HG03066 (cell line): ENCODE results near the gene PLEKHF1.
A peak's percentile ranks its signal among the peaks of the same experiment; 100 is the strongest.
"Not testable (repeated sequence)": the region's sequence is repeated elsewhere in the genome, so short reads cannot be mapped to it uniquely, and the experiment has no call there.

Experiments
- ATAC-seq: cut with Tn5 transposase; IDR thresholded peaks from one replicate; pipeline ENCODE4 v1.9.1; 2021; ENCODE audit warnings: low read depth; ENCODE audit not compliant: unreplicated experiment

The PLEKHF1 gene

DNA sequence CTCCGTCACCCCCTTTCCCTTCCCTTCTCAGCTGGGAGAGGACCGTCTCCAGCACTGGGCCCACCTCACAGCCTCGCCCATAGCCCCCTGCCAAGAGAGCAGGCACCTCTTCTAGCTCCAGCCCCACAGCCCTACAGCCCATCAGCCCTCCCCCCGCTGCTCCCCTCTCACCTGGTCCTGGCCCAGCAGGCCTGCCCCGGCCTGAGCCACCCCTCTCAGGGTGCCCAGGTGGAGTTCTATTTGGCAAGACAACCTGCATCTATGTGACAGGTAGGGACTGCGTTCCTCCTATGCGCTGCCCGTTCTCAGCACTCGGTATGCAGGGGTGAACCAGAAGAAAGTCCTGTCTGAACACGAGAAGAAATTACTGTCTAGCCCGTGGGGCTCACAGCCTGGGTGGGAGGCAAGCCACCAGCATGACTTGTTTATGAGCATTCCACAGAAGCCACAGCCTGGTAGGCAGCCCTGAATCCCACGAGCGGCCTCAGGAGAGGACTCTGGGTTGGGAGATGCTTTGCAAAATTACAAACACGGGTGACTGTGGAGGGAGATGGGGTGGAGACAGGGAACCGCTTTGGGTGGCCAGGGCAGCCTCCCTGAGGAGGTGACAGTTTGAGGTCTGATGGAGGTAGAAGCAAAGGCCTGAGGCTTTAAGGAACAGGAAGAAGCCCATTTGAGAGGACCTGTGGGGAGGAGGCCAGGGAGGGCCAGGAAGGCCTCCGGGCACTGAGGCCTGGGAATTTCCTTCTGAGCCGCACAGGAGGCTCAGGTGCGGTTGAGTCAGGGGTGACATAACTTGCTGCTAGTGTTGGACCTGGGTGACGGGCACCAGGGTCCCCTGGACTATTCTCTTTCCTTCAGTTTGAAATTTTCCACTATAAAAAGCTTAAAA is 1.2 kb upstream of the PLEKHF1 start:
- no peak for ATAC-seq

DNA sequence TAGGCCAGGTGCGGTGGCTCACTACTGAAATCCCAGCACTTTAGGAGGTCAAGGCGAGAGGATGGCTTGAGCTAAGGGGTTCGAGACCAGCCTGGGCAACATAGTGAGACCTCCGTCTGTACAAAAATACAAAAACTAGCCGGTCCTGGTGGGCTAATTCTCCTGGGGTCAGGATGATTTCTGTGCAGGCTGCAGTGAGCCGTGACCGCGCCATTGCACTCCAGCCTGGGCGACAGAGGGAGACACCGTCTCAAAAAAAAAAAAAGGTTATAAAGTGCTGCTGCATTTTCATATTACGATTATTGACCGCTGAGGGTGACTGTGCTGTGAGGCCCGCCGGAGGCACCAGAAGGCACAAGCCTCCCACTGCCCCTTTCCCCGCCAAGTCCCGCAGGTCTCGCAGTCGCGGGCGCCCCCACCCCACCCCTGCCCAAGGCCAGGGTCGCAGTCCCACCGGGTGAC is 477 bp upstream of the PLEKHF1 start:
- no peak for ATAC-seq

DNA sequence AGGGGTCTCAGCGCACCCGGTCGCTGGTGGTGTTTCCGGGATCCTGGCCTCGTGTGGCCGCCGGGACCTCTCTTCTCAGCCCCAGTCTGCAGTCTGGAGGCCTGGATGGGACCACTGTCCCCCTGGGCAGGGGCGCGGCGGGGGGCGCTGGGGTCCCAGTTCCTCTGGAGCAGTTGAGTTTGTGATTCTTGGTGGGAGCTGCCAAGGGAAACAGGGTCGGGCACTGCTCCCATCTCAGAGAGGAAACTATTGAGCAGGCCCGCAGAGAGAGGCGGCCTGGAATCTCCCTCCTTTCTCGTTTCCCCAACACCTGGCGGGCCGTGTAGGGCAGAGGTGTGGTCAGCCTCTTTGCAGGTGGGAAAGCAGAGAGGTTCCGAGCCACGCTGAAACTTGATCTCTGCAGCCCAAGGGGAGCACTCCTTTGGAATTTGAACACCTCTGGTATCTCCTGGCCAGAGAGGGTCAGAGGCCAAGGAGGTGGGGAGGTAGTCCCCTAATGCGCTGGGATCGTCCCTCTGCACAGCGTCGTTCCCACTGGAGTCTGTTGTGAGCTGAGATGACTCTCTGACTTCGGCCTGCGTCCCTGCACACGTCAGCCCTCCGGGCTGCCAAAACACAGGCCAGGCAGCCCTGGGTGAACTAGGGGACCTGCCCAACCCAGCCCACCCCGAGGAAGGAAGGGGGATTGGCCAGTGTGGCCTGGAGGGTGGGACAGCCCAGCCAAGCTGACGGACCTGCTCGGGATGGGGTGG is 741 bp downstream of the PLEKHF1 start:
- no peak for ATAC-seq

DNA sequence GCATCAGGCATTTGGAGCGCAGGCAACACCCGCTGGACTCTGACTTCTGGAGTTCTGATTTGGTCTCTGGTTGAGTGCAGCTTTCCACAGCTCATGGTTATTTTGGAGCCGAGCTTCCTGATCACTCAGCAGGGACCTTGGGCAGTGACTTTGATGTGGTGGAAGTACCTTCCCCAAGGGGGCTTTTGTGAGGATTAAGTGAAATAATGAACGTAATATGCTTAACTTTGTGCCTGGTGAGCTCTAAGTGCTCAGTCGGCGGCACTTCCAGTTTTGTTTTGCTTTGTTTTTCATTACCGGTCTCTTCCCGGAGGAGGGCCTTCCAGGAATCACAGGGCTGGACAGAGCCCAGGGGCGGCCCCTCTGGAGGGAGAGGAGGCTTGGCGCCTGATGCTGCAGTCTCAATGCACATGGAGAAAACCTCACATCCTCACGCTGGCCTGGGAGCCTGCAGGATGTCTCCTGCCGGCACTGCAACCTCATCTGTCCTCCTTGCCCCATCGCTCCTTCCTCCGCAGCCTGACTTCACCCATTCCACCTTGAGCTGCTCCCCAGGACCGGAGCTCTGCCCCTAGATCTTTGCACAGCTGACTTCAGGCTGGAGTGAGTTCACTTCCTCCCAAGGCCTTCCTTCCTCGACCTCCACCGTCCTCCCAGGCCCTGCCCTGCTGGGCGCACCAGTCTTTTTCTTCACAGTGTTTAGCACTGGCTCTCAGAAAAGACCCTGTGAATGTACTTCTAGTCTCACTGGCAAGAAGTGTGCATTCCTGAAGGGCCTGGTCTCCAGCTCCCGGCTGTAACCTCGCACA is 1.5 kb downstream of the PLEKHF1 start:
- ATAC-seq = no peak

DNA sequence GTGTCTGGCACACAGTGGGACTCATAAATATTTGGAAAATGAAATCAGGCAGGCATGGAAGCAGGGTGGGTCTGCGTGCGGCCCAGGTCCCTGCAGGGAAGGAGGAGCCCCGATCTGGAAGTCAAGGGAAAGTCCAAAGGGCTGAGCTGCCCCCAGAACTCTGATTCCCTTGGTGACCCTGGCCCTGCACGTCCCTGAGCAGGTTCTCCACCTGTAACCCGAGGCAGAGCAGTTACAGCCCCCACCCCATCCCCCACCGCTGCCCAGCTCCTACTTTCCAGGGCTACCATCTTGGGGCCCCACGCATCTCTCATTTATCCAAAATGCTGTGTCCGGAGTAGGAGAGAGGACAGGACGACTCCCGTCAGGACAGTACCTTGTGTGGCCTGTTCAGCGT is 2.1 kb downstream of the PLEKHF1 start:
- no peak for ATAC-seq

DNA sequence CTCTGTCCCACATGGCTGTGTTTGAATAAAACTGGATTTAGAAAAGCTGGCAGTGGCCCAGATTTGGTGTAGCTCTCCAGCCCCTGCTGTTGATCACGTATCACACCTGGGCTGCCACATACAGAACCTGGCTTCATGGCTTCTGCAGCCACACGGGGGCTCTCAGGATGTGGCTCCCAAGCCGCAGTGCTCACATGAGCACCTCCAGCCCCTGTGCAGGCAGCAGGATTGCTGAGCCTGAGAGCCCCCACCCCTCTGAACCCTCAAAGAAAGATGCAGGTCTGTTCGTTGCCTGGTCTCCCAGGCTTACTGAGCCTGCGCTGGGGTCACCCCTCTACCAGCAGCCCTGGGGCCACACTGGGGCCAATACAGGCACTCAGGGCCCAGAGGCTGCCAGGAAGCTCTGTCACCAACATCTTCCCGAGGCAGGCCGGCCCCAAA is 2.7 kb downstream of the PLEKHF1 start:
- ATAC-seq = no peak

DNA sequence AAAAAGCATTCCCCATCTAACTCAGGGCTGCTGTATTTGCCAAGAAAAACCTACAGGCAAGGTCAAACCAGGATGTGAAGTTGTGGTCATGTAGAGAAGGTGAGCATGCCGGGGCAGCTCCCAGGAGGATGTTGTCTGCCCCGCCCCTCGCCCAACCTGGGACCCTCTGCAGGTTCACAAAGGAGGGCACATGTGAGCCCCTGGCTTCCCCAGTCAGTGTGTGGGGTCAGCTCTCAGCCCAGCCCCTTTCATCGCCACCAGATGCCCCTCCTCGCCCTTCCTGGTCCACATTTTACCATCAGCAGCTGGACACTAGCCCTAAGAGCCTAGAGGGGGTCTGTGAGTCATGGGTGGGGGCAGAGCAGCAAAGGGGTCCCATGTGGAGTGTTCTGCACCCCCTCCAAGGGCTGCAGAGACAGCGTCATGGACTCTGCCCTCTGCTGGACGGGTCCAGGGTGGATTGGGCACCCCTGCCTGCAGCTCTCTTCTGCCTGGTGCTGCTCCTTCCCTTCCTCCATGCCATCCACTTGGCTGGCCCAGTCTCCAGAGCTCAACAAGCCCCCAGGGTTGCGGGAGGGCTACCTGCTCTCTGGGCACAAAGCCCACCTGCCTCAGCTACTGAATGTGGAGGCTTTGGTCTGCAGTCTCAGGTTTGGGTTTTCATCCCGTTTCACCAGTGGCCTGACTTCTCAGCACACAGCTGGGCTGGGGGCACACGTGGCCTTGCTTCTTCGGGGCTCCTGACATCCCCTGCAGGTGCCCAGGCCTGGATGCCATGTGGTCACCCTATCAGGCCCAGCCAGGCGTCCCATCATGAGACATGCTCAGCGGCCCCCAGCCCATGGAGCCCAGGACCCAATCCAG is 3.7 kb downstream of the PLEKHF1 start:
- no peak for ATAC-seq

DNA sequence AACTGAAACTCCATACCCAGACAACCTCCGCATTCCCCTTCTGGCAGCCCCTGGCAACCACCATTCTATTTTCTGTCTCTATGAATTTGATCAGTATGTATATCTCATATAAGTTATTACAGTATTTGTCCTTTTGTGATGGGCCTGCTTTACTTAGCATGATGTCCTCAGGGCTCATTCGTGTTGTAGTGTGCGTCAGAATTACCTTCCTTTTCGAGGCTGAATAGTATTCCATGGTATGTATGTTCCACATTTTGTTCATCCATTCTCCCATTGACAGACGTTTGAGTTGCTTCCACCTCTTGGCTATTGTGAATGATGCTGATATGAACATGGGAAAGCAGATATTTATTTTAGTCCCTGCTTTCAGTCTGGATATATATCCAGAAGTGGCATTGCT is 5.0 kb downstream of the PLEKHF1 start:
- no peak for ATAC-seq

DNA sequence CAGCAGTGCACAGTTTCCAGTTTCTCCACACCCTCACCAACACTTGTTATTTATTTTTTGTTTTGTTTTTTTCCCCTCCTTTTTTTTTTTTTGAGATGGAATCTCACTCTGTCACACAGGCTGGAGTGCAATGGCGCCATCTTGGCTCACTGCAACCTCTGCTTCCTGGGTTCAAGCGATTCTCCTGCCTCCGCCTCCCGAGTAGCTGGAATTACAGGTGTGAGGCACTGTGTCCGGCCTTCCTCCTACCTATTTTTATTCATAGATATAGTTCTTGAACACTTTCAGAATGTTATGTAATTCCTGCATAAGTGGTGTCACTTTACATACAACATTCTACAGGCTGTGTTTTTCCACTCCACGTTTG is 5.7 kb downstream of the PLEKHF1 start:
- ATAC-seq = not testable (repeated sequence)

DNA sequence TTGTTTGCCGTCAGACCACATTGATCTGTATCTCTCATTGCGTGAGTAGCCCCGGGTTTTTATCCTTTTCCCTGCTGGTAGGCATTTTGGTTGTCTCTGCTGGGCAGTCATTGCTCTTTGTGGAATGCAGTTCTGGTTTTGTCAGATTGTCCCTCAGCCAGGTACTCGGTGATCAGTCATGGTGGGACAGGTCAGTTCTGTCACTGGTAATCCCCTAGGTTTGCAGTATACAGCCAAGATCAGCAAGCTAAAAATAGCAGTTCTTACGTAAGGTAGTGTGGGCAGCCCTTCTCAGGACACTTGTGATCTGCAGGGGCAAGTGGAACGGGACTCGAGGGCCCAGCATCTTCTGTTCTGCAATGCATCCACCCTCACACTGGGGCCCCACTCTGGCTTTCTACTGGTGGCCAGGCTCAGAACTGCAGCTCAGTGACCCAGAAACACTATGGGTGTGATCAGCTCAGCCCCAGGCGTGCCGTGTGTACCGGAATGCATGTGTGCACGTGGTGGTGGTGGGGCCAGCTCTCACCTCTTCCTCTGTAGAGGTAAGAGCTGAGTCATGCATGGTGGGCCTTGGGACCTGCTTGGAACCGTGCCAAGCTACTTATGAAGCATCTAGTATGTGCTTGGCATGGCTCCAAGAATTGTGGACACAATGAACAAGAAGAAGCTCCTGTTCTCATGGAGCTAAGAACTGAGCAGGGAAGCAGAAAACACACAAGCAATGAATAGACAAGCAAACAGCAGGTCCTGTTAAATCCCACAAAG is 6.3 kb downstream of the PLEKHF1 start:
- ATAC-seq = peak; percentile 57

DNA sequence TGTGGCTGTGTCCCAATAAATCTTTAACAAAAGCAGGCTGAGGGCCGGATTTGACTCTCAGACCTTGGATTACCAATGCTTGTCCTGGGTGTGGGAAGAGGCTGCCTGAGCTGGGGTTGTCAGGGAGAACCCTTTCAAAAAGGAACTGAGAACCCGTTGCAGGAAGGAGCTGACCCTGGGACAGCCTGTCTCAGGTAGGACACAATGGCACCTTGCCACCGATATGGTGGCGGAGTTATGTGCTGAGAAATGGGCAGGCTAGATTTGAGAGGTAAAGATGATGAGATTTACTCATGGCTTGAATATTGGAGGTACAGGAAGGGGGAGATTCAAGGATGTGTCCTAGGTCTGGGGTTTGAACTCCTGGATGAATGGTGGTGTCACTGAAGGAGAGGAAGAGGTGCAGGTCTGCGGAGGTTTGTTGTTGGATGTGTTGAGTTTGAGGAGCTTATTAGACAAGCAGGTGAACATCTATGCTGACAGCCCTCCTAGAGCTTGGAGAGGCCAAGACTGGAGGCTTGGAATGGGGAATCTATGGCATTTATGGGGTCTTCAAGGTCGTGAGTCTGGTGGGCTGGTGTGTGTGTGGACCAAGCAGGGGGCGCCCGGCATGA is 7.2 kb downstream of the PLEKHF1 start:
- peak; percentile 2 for ATAC-seq

DNA sequence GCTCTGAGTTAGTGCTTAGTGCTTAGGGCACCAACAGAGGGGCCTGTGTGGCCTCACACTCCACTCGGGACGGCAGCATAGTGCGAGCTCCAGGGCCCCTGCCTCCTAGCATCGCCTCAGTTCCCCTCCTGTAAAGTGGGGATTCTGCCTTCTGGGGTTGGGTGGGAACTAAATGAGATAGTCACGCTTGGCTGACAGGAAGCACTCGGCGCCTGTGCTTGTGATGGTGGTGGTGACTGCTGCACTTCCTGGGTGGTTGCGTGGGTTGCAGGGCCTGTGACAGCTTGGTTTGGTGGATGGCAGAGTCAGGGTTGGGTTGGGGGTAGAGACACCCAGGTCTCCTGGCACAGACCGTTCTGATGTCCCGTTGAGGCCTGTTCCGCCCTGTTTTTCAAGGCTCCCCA is 7.7 kb downstream of the PLEKHF1 start:
- peak; percentile 44 for ATAC-seq

DNA sequence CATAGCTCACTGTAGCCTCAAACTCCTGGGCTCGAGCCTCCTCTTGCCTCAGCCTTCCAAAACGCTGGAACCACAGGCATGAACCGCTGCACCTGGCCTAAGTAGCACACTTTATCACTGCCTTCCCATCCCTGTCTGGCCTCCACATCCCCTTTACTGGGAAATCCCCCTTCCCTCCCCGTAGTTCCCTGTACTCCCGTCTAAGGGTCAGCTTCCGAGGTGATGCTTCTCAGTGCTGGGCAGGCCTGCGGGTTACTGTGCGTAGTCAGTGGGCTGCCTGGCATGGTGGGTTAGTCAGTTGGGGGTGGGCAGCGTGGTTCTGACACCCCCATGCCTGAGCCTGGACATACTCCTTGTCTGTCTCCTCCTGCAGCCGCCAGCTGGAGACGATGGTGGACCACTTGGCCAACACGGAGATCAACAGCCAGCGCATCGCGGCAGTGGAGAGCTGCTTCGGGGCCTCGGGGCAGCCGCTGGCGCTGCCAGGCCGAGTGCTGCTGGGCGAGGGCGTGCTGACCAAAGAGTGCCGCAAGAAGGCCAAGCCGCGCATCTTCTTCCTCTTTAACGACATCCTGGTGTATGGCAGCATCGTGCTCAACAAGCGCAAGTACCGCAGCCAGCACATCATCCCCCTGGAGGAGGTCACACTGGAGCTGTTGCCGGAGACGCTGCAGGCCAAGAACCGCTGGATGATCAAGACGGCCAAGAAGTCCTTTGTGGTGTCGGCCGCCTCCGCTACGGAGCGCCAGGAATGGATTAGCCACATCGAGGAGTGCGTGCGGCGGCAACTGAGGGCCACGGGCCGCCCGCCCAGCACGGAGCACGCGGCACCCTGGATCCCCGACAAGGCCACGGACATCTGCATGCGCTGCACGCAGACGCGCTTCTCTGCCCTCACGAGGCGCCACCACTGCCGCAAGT is 8.4 kb downstream of the PLEKHF1 start:
- no peak for ATAC-seq

DNA sequence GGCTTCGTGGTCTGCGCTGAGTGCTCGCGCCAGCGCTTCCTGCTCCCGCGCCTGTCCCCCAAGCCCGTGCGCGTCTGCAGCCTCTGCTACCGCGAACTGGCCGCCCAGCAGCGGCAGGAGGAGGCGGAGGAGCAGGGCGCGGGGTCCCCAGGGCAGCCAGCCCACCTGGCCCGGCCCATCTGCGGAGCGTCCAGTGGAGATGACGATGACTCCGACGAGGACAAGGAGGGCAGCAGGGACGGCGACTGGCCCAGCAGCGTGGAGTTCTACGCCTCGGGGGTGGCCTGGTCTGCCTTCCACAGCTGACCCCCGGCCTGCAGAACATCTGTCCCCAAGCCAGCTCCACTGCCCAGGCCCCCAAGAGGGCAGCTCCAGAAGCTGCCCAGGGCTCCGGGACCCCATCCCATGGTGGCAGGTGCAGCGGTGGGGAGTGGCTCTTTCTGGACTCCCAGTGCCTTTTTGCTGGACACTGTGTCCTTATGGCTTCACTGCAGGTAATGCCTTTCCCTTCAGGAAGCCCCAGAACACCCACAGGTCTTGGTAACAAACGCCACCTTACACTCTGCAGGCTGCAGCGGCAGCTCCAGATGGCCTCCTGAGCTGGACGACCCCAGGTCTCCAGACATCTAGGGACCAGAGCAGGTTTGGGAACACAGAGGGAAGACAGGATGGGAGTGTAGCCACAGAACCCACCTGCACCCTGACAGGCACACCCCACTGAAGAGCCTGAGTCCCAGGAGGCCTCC is 9.3 kb downstream of the PLEKHF1 start:
- ATAC-seq = no peak

DNA sequence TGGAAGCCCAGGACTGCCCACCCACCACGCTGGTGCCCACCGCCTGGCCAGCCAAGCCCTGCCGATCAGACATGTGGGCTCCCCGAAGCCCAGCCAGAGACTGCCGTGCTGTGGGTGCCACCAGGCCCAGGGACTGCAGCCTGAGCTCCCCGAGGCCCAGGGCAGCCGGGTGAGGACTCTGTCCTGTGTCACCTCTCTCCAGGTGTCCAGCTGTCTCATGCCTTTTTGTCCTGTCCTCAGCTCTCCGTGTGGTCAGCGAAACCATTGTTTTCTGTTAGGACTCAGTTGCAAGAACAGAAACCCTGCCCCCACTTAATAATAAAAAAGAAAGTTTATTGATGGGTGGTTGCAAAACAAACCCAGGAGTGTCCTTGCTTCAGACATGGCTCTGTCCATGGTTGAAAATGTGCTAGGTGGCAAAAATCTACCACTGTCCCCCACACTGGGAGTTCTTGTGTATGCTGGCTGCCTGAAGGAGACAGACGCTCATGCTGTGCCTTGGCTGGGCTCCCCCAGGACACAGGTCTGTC is 9.9 kb downstream of the PLEKHF1 start:
- ATAC-seq = no peak

DNA sequence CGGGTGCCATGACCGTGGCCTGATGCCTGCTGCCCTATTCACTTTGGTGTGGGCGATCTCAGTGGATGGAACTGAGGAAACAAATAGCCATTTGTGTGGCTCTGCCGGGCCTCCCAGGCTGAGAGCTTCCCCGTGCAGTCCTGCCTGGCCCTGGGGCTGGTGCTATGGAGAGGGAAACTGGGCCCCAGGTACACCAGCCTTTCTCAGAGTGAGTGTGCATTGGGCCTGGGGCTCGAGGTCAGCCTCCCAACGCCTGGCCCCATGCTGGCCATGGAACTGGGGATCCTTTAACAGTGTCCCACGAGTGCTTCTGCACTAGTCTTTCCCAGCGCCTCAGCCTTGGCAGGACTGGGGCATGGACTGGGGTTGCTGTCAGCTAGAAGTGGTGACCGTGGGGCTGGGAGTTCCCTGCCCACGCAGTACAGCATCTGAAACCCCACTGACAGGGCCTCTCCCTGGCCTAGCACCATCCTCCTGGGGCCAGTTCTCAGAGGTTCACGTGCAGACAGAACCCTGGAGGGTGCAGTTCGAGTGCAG is 10.5 kb downstream of the PLEKHF1 start:
- ATAC-seq = no peak

DNA sequence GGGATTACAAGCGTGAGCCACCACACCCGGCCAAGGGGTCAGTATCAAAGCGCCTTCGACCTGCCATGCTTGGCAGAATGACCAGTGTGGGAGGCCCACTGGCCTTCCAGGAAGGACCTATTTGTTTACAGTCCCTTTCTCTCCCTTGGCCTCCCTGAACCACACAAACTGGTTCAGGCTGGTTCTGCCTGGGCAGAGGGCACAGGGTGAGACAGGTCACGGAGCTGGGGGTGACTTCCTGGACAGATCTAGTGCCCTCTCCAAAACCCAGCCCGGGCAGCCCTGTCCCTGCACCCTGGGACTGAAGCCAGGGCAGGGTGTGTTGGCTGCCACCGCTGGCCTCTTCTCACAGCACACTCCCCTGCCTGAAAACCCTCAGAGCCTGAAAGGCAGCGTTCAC is 11.3 kb downstream of the PLEKHF1 start:
- no peak for ATAC-seq
